Testis (tissue), 3 donors: Measurements from ENCODE around the gene CERK. TPM values are rescaled to one million over a fixed set of nuclear protein-coding genes. Genes with fewer than 3 reads are reported as not detected.

ENCODE experiments used
- DNase-seq: peaks from one replicate; pipeline ENCODE4 v3.0.0-alpha.2; 2019
- H3K27ac ChIP-seq, 2 donors: fragments of 200-600 bp; sonication (generic); one replicate each; pipeline ENCODE4 v1.5.1; 2019
- H3K27me3 ChIP-seq: fragments of 200-600 bp; sonication (generic); one replicate; pipeline ENCODE4 v1.5.1; 2019
- H3K36me3 ChIP-seq: fragments of 200-600 bp; sonication (generic); one replicate; pipeline ENCODE4 v1.5.1; 2017; ENCODE audit warnings: low read depth; ENCODE audit errors: missing control alignments
- H3K4me1 ChIP-seq: fragments of 200-600 bp; sonication (generic); one replicate; pipeline ENCODE4 v1.5.1; 2019
- H3K4me3 ChIP-seq, 2 donors: fragments of 200-600 bp; sonication (generic); one replicate each; pipeline ENCODE4 v1.5.1; 2017 to 2019
- H3K9me3 ChIP-seq: fragments of 200-600 bp; sonication (generic); one replicate; pipeline ENCODE4 v1.5.1; 2017
- CTCF ChIP-seq, 3 experiments: fragments of 450-650 bp in 2 of 3; fragments of 200-600 bp in 1 of 3; sonication (generic) in 1 of 3; IDR thresholded peaks; one replicate each; pipeline ENCODE4 v1.5.1; 2016 to 2019; ENCODE audit warnings: antibody characterized with exemption in 3 of 3, mild to moderate bottlenecking in 2 of 3, moderate library complexity in 1 of 3
- POLR2A ChIP-seq: fragments of 450-650 bp; IDR thresholded peaks from one replicate; pipeline ENCODE4 v1.6.1; 2017; ENCODE audit warnings: antibody characterized with exemption, mild to moderate bottlenecking, moderate library complexity
- WGBS, 2 donors: methylation state at CpG; one replicate each; pipeline ENCODE4 v1.1.5; 2018; 5-methylcytosine and 5-hydroxymethylcytosine counted together
- intact Hi-C: fragments of 100-400 bp; cut with DNase I; formaldehyde crosslinking; loops from one replicate; pipeline ENCODE4 v1.15.1; 2023; ENCODE audit warnings: low total_unique reads
- polyA plus RNA-seq: library from polyadenylated mRNA; stranded (reverse); fragments of 350-450 nt; fragmentation: Illumina TruSeq; extraction: RNeasy Lipid Tissue Mini Kit (QIAGEN cat#74804); gene quantifications from one replicate; pipeline ENCODE4 v1.2.3, GENCODE V29; 2014; ENCODE audit warnings: low read depth, low replicate concordance; ENCODE audit not compliant: insufficient read depth
- total RNA-seq, 2 donors: library from RNA; depleted of rRNA; stranded (reverse); fragments of >200 nt; gene quantifications; one replicate each; pipeline ENCODE4 v1.2.3, GENCODE V29; 2016

Gene CERK
- total and polyA plus RNA-seq, 3 donors from 2014 or later = 14.0 to 21.3 (median 17.0) TPM

- no peaks in the 10 kb centered on the region for H3K27me3 ChIP-seq
- no peaks in the 10 kb centered on the region for H3K9me3 ChIP-seq
- no peaks in the 10 kb centered on the region for H3K36me3 ChIP-seq
- H3K27ac ChIP-seq = no peak overlapping the region
- intact Hi-C loops = no loop called here
- no peak for DNase-seq
- 93 to 96% methylated on average over 17 of the region's 17 CpGs for whole genome bisulfite sequencing, 2 donors
- H3K4me3 ChIP-seq = no peak overlapping the region
- TF ChIP-seq CTCF (IDR thresholded peaks at IDR 0.05) (no peak), POLR2A (no peak)
- peaks cover 3% of the 10 kb centered on the region for H3K4me1 ChIP-seq
These were observed 46.5 kb downstream of the CERK start for GRCh38 chr22:46691571-46691970.

- Histone ChIP-seq H3K27ac (no peak overlapping the region), H3K9me3 (no peaks in the 10 kb centered on the region), H3K4me3 (no peak overlapping the region), H3K4me1 (peaks cover 17% of the 10 kb centered on the region), H3K27me3 (no peaks in the 10 kb centered on the region), H3K36me3 (no peaks in the 10 kb centered on the region)
- TF ChIP-seq CTCF (IDR thresholded peaks at IDR 0.05) = no peak
- no peak for TF ChIP-seq POLR2A
- 92 to 94% methylated on average over 20 of the region's 20 CpGs for WGBS, 2 donors
- intact Hi-C loops = no loop called here
- no peak for DNase-seq
These were observed 47.9 kb downstream of the CERK start for GRCh38 chr22:46690146-46690545.

GRCh38 chr22:46688949-46689348 lies 49.1 kb downstream of the CERK start:
- Histone ChIP-seq H3K27ac (no peak overlapping the region), H3K9me3 (no peaks in the 10 kb centered on the region), H3K36me3 (no peaks in the 10 kb centered on the region), H3K27me3 (no peaks in the 10 kb centered on the region), H3K4me1 (peaks cover 20% of the 10 kb centered on the region), H3K4me3 (no peak overlapping the region)
- TF ChIP-seq CTCF (IDR thresholded peaks at IDR 0.05) = no peak
- TF ChIP-seq POLR2A = no peak
- intact Hi-C loops = no loop called here
- DNase-seq = no peak
- WGBS, 2 donors = 84 to 88% methylated on average over 11 of the region's 11 CpGs

- intact Hi-C loops = no loop called here
- peaks cover 20% of the 10 kb centered on the region for H3K4me1 ChIP-seq
- no peaks in the 10 kb centered on the region for H3K9me3 ChIP-seq
- no peaks in the 10 kb centered on the region for H3K36me3 ChIP-seq
- H3K27ac ChIP-seq = no peak overlapping the region
- no peaks in the 10 kb centered on the region for H3K27me3 ChIP-seq
- DNase-seq = no peak
- WGBS, 2 donors = 91 to 93% methylated on average over 15 of the region's 15 CpGs
- TF ChIP-seq POLR2A (no peak), CTCF (IDR thresholded peaks at IDR 0.05) (no peak)
- H3K4me3 ChIP-seq = no peak overlapping the region
These were observed 50.6 kb downstream of the CERK start for GRCh38 chr22:46687460-46687859.

- intact Hi-C loops = no loop called here
- Histone ChIP-seq H3K4me1 (peaks cover 20% of the 10 kb centered on the region), H3K36me3 (no peaks in the 10 kb centered on the region)
These were observed 51.0 kb downstream of the CERK start for GRCh38 chr22:46687048-46687444.

More at GRCh38 chr22:46687048-46687444, 51.0 kb downstream of the CERK start:
- TF ChIP-seq POLR2A (no peak), CTCF (IDR thresholded peaks at IDR 0.05) (no peak)
- H3K27ac ChIP-seq = peak overlapping the region in 1 of 2 donors; percentile 72
- no peaks in the 10 kb centered on the region for H3K27me3 ChIP-seq
- no peak overlapping the region for H3K4me3 ChIP-seq
- 87 to 92% methylated on average over 14 to 15 of the region's 15 CpGs for WGBS, 2 donors
- no peaks in the 10 kb centered on the region for H3K9me3 ChIP-seq
- DNase-seq = no peak
